Esophagus squamous epithelium (tissue), 5 donors: ENCODE results near the gene TTF1. TPM values are rescaled to one million over a fixed set of nuclear protein-coding genes. Genes with fewer than 3 reads are reported as not detected.

ENCODE experiments used
- DNase-seq: peaks from one replicate; lab custom pipeline; 2025; lab: John Stamatoyannopoulos, UW
- H3K27ac ChIP-seq, 4 donors: fragments of 200-600 bp; sonication (generic); one replicate each; pipeline ENCODE4 v1.5.1; 2016 to 2019; ENCODE audit warnings: mild to moderate bottlenecking in 1 of 4
- H3K27me3 ChIP-seq, 4 donors: fragments of 200-600 bp; sonication (generic); 1 replicate in 3 of 4; 2 replicates in 1 of 4; pipeline versions ENCODE4 v1.5.1 to v1.6.0; 2017 to 2021; ENCODE audit warnings: antibody characterized with exemption in 1 of 4
- H3K36me3 ChIP-seq, 3 donors: fragments of 200-600 bp; sonication (generic); one replicate each; pipeline ENCODE4 v1.5.1; 2016 to 2019
- H3K4me1 ChIP-seq, 3 donors: fragments of 200-600 bp; sonication (generic); one replicate each; pipeline ENCODE4 v1.5.1; 2017 to 2019
- H3K4me3 ChIP-seq, 4 donors: fragments of 200-600 bp; sonication (generic); 1 replicate in 3 of 4; 2 replicates in 1 of 4; pipeline ENCODE4 v1.5.1; 2016 to 2019; ENCODE audit warnings: mild to moderate bottlenecking in 2 of 4, moderate library complexity in 1 of 4
- H3K9me3 ChIP-seq, 3 donors: fragments of 200-600 bp; sonication (generic); one replicate each; pipeline ENCODE4 v1.5.1; 2016 to 2019
- POLR2A ChIP-seq, 4 donors: fragments of 450-650 bp; IDR thresholded peaks; one replicate each; pipeline ENCODE4 v1.6.1; 2017; ENCODE audit warnings: antibody characterized with exemption in 4 of 4, mild to moderate bottlenecking in 4 of 4, moderate library complexity in 3 of 4
- WGBS, 2 donors: methylation state at CpG; one replicate each; pipeline ENCODE4 v1.1.5; 2018; 5-methylcytosine and 5-hydroxymethylcytosine counted together
- intact Hi-C: fragments of 100-400 bp; cut with DNase I; formaldehyde crosslinking; loops from one replicate; pipeline ENCODE4 v1.15.0; 2022
- total RNA-seq, 4 donors: library from RNA; depleted of rRNA; stranded (reverse); fragments of >200 nt; gene quantifications; one replicate each; pipeline ENCODE4 v1.1.0, GENCODE V29; 2016
- TF ChIP-seq, protein P1 (sequence below), 6 experiments: fragments of 450-650 bp in 4 of 6; fragments of 200-600 bp in 2 of 6; sonication (generic) in 2 of 6; IDR thresholded peaks; one replicate each; pipeline ENCODE4 v1.5.1; 2016 to 2019; ENCODE audit warnings: antibody characterized with exemption in 6 of 6, mild to moderate bottlenecking in 4 of 6, moderate library complexity in 4 of 6
- donor health status: DM: yes; HTN: yes; CAD: no.

Gene TTF1
- total RNA-seq, 4 donors from 2014 or later = 4.4 to 14.9 (median 8.1) TPM

DNA sequence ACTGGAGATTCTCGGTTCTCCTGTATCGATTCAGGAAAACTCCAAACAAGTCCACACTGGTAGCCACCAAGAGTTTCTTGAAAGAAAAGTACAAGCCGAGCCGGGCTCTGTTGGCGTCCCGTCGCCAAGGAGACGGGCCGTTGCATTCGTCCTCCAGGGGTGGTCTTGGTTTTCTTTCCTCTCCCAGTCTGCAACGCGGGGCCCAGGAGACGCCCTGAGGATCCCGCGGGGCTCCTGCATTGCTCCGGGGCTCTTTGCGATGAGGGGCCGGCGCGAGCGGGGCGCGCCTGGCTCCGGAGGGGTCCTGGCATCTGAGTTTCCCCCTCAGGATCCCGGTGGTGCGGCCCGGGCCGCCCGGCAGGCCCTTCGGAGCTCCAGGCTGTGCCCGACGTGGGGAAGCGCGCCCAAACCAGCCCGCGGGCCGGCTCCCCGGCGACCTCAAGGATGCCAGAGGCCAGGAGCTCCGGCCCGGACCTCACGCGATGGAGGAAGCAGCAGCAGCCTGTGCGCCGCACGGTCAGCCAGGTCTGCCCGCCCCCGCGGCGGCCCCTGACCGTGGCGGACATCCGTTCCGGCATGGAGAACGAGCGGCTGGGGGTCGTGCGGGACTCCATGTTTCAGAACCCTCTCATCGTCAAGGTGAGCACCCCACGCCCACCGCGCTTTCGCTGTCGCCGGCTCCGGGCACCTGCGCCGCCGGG is 3.3 kb upstream of the TTF1 start, which contains the start of gene CFAP77:
CFAP77 (plus strand) TSS at position 384 of the 701 bp plus-strand sequence; CDS start at position 445, 61 bp downstream.
- Histone ChIP-seq H3K27ac (no peak within 1 kb of the TSS), H3K4me1 (peaks cover 27 to 51% (median 32%) of the 10 kb centered on the region in 3 donors), H3K27me3 (peaks cover 0 to 58% (median 13%) of the 10 kb centered on the region in 4 donors), H3K4me3 (peak within 1 kb of the TSS; percentile 31 to 73 (median 43)), H3K9me3 (no peaks in the 10 kb centered on the region), H3K36me3 (no peaks in the 10 kb centered on the region)
- 2% methylated on average over 4 to 11 of the region's 69 CpGs for WGBS, 2 donors
- no peak for TF ChIP-seq POLR2A (IDR thresholded peaks at IDR 0.05)
- TF ChIP-seq, protein P1, sequence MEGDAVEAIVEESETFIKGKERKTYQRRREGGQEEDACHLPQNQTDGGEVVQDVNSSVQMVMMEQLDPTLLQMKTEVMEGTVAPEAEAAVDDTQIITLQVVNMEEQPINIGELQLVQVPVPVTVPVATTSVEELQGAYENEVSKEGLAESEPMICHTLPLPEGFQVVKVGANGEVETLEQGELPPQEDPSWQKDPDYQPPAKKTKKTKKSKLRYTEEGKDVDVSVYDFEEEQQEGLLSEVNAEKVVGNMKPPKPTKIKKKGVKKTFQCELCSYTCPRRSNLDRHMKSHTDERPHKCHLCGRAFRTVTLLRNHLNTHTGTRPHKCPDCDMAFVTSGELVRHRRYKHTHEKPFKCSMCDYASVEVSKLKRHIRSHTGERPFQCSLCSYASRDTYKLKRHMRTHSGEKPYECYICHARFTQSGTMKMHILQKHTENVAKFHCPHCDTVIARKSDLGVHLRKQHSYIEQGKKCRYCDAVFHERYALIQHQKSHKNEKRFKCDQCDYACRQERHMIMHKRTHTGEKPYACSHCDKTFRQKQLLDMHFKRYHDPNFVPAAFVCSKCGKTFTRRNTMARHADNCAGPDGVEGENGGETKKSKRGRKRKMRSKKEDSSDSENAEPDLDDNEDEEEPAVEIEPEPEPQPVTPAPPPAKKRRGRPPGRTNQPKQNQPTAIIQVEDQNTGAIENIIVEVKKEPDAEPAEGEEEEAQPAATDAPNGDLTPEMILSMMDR (IDR thresholded peaks at IDR 0.05) = no peak
- DNase-seq = no peak
- intact Hi-C loops = loop anchor here (10.0 kb wide), 2 partner anchors 165 to 395 kb away; no protein-coding TSS in a partner anchor

DNA sequence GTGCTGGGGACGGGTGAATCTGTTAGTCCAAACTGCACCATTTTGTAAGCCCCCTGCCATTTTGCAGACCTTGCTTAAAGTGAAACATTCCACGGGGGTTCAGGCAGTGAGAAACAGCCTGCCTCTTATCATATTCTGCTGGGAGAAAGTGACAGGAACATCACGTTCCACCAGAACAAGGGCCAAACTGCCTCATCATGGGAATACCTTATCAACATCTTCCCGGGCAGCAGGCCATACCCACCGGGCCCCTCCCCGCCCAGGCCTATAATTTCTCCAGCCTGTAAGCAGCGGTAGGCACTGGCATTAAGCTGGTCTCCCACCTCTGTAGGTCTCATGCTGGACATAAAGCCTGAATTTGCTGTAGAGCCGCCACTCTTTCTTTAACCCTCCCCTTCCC is 1.9 kb upstream of the TTF1 start:
- intact Hi-C loops = no loop called here
- Histone ChIP-seq H3K27ac (no peak overlapping the region), H3K4me3 (no peak overlapping the region), H3K9me3 (no peaks in the 10 kb centered on the region), H3K27me3 (peaks cover 0 to 43% (median 11%) of the 10 kb centered on the region in 4 donors), H3K36me3 (peaks cover 0 to under 1% (median 0%) of the 10 kb centered on the region in 3 donors), H3K4me1 (peaks cover 27 to 61% (median 33%) of the 10 kb centered on the region in 3 donors)
- TF ChIP-seq POLR2A (IDR thresholded peaks at IDR 0.05) = no peak
- TF ChIP-seq, protein P1 (IDR thresholded peaks at IDR 0.05) = no peak
- WGBS, 2 donors = 75 to 84% methylated on average over 7 to 8 of the region's 8 CpGs
- DNase-seq = no peak

DNA sequence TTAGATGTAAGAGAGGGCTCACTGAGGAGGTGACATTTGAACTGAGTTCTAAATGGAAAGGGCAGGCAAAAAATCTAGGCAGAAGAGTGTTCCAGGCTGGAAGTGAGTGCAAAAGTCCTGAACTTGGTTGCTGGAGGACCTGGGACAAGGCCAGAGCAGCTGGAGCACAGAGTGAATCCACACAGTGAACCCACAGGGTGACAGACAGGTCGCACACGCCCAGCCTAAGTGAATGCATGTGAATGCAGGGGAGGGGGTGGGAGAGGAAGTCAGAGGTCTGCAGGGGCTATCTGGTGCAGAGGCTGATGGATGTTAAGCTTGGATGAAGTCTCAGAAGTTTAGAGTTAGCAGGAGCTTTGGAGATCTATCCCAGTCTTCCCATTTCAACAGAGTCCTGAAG is 556 bp upstream of the TTF1 start:
- H3K36me3 ChIP-seq = peaks cover 0 to 14% (median 0%) of the 10 kb centered on the region in 3 donors
- no peak for TF ChIP-seq POLR2A (IDR thresholded peaks at IDR 0.05)
- TF ChIP-seq, protein P1 (IDR thresholded peaks at IDR 0.05) = no peak
- intact Hi-C loops = no loop called here
- H3K27ac ChIP-seq = peak overlapping the region in 2 of 4 donors; percentile 77 to 82
- DNase-seq = no peak
- no peaks in the 10 kb centered on the region for H3K9me3 ChIP-seq
- peak overlapping the region in 3 of 4 donors; percentile 69 to 80 (median 72) for H3K4me3 ChIP-seq
- peaks cover 27 to 60% (median 33%) of the 10 kb centered on the region in 3 donors for H3K4me1 ChIP-seq
- H3K27me3 ChIP-seq = peaks cover 0 to 30% (median 7%) of the 10 kb centered on the region in 4 donors
- 86 to 94% methylated on average over 2 of the region's 2 CpGs for WGBS, 2 donors

DNA sequence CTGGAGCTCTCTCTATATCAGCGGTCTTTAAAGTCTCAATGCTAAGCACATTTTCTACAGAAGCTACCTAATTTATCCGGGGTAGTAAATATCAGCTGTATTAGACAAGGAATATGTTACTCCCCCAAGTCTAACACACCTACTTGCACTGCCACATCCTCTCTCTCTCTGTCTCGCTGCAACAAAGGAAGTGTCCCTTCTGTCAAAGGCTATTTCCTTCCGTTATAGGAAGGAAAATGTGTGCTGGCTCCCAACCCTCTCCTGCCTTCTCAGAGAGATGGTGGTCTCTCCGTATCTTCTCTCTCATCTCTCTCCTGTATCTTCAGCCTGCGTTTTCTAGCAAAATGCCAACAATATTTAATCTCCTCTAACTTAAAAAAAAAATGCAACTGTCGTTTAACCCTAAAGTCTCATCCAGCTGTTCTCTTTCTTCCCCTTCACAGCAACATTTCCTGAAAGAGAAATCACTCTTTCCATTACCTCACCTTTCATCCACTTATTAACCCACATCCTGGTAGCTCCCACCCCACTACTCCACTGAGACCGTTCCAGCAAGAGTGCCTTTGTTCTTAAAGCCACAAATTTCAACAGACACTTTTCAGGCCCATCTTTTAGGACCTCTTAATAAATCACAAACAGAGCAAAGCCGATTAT is 2.3 kb downstream of the TTF1 start:
- Histone ChIP-seq H3K36me3 (peaks cover 5 to 41% (median 9%) of the 10 kb centered on the region in 3 donors), H3K4me1 (peaks cover 9 to 34% (median 12%) of the 10 kb centered on the region in 3 donors), H3K9me3 (no peaks in the 10 kb centered on the region), H3K4me3 (no peak overlapping the region), H3K27me3 (peaks cover 0 to 2% (median 0%) of the 10 kb centered on the region in 4 donors), H3K27ac (no peak overlapping the region)
- intact Hi-C loops = no loop called here
- 56 to 62% methylated on average over 9 of the region's 9 CpGs for WGBS, 2 donors
- no peak for TF ChIP-seq POLR2A (IDR thresholded peaks at IDR 0.05)
- TF ChIP-seq, protein P1 (IDR thresholded peaks at IDR 0.05) = no peak
- DNase-seq = no peak

DNA sequence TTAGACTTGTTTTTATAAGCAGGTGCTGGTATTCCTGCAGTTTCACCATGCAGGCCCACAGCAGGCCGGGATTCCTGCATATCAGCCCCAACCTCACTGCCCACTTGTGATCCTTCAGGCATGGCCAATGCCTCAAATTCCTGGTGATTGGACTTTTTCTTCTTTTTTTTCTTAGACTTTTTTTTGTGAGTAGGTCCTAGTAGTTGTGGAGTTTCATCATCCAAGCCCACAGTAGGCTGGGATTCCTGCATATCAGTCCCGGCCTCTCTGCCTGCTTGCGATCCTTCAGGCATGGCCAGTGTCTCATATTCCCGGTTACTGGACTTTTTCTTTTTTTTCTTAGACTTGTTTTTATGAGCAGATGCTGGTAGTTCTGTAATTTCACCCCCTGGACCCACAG is 4.8 kb downstream of the TTF1 start:
- H3K27me3 ChIP-seq = no peaks in the 10 kb centered on the region
- TF ChIP-seq, protein P1 (IDR thresholded peaks at IDR 0.05) = no peak
- no peak for TF ChIP-seq POLR2A (IDR thresholded peaks at IDR 0.05)
- peaks cover 10 to 67% (median 31%) of the 10 kb centered on the region in 3 donors for H3K36me3 ChIP-seq
- intact Hi-C loops = no loop called here
- peaks cover 8 to 25% (median 11%) of the 10 kb centered on the region in 3 donors for H3K4me1 ChIP-seq
- H3K27ac ChIP-seq = no peak overlapping the region
- WGBS, 2 donors = 81 to 88% methylated on average over 4 of the region's 4 CpGs
- H3K4me3 ChIP-seq = no peak overlapping the region
- no peak for DNase-seq
- no peaks in the 10 kb centered on the region for H3K9me3 ChIP-seq
